ENCODE results near the gene CDHR5. TPM values are rescaled to one million over a fixed set of nuclear protein-coding genes. Genes with fewer than 3 reads are reported as not detected.

CDHR5 gene
- total RNA-seq, 1 experiment from 2014 or later: not detected

DNA sequence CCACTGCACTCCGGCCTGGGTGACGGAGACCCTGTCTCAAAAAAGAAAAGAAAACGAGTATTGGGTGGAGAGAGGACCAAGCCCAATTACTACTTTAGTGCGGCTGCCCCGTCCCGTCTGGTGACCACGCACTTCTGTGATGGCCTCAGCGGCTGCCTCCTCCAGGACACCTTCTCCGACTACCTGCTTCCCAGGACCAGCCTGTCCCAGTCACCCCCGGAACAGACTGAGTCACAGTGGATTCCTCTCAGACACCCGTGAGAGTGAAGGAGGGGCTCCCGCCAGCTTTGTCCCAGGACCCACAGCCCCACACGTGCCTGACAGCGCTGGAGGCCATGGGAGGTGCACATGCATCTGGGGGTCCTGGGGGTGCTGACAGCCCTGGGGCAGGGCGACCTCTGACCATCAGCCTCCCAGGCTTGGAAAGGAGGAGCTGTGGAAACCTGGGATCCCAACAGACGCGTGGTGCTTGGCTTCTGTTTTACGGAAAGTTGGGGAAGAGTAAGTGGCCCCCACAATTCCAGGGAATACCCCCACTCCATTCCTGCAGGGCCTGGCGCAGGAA is 17.1 kb upstream of the CDHR5 start:
- no peak overlapping the region for H3K4me2 ChIP-seq (ENCODE audit: low read depth, low read length, poor library complexity, severe bottlenecking)
- peaks cover 6% of the 10 kb centered on the region; the same call in 1 of the 2 replicates for H3K36me3 ChIP-seq (ENCODE audit: insufficient read depth, low read length)
- no peak overlapping the region for H3K9ac ChIP-seq (ENCODE audit: low read length)
- H4K20me1 ChIP-seq (ENCODE audit: insufficient read depth, low read depth, low read length): no peaks in the 10 kb centered on the region
- H3K4me1 ChIP-seq (ENCODE audit: low read length): peaks cover 13% of the 10 kb centered on the region
- no peak overlapping the region for H3K4me3 ChIP-seq (ENCODE audit: low read length)
- no peaks in the 10 kb centered on the region for H3K9me3 ChIP-seq (ENCODE audit: low read length)
- no peak for DNase-seq
- H3K79me2 ChIP-seq (ENCODE audit: low read length): no peaks in the 10 kb centered on the region
- no peak overlapping the region for H3K27ac ChIP-seq (ENCODE audit: low read length)
- H3K27me3 ChIP-seq (ENCODE audit: low read length): no peaks in the 10 kb centered on the region
- no peak overlapping the region for H2AFZ ChIP-seq (ENCODE audit: low read length)
- no peaks in the 10 kb centered on the region for H3K9me2 ChIP-seq (replicated peaks; ENCODE audit: insufficient read depth, low read length)

- no peaks in the 10 kb centered on the region for H3K79me2 ChIP-seq (ENCODE audit: low read length)
- no peak overlapping the region for H2AFZ ChIP-seq (ENCODE audit: low read length)
- H3K9me3 ChIP-seq (ENCODE audit: low read length): no peaks in the 10 kb centered on the region
- no peak for DNase-seq
- no peaks in the 10 kb centered on the region for H3K4me1 ChIP-seq (ENCODE audit: low read length)
- no peaks in the 10 kb centered on the region for H3K27me3 ChIP-seq (ENCODE audit: low read length)
- H3K4me2 ChIP-seq (ENCODE audit: low read depth, low read length, poor library complexity, severe bottlenecking): no peak overlapping the region
- no peaks in the 10 kb centered on the region; the same call in 1 of the 2 replicates for H4K20me1 ChIP-seq (ENCODE audit: insufficient read depth, low read depth, low read length)
- H3K4me3 ChIP-seq (ENCODE audit: low read length): no peak overlapping the region
- no peak overlapping the region for H3K9ac ChIP-seq (ENCODE audit: low read length)
- H3K9me2 ChIP-seq (replicated peaks; ENCODE audit: insufficient read depth, low read length): no peaks in the 10 kb centered on the region
- H3K27ac ChIP-seq (ENCODE audit: low read length): no peak overlapping the region
- 0 out of 2 replicates have a peak, but pooled peaks cover 2% of the 10 kb centered on the region for H3K36me3 ChIP-seq (ENCODE audit: insufficient read depth, low read length)
These were observed 15.4 kb upstream of the CDHR5 start for GRCh38 chr11:640021-640706.

DNA sequence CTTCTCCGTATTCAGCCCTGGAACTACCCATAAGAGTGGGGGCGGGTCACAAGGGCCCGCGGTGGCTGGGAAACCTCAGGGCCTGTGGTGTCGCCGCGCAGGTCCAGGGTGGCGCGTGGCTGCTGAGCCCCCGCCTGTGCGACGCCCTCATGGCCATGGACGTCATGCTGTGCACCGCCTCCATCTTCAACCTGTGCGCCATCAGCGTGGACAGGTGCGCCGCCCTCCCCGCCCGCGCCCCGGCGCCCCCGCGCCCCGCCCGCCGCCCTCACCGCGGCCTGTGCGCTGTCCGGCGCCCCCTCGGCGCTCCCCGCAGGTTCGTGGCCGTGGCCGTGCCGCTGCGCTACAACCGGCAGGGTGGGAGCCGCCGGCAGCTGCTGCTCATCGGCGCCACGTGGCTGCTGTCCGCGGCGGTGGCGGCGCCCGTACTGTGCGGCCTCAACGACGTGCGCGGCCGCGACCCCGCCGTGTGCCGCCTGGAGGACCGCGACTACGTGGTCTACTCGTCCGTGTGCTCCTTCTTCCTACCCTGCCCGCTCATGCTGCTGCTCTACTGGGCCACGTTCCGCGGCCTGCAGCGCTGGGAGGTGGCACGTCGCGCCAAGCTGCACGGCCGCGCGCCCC is 14.7 kb upstream of the CDHR5 start:
- H3K79me2 ChIP-seq (ENCODE audit: low read length): no peaks in the 10 kb centered on the region
- H3K36me3 ChIP-seq (ENCODE audit: insufficient read depth, low read length): 0 out of 2 replicates have a peak, but pooled peaks cover 2% of the 10 kb centered on the region
- H3K27me3 ChIP-seq (ENCODE audit: low read length): no peaks in the 10 kb centered on the region
- no peak overlapping the region for H3K9ac ChIP-seq (ENCODE audit: low read length)
- DNase-seq: no peak
- H4K20me1 ChIP-seq (ENCODE audit: insufficient read depth, low read depth, low read length): no peaks in the 10 kb centered on the region; the same call in 1 of the 2 replicates
- H3K4me3 ChIP-seq (ENCODE audit: low read length): no peak overlapping the region
- H3K4me2 ChIP-seq (ENCODE audit: low read depth, low read length, poor library complexity, severe bottlenecking): no peak overlapping the region
- H3K9me2 ChIP-seq (replicated peaks; ENCODE audit: insufficient read depth, low read length): no peaks in the 10 kb centered on the region
- H3K4me1 ChIP-seq (ENCODE audit: low read length): no peaks in the 10 kb centered on the region
- no peaks in the 10 kb centered on the region for H3K9me3 ChIP-seq (ENCODE audit: low read length)
- no peak overlapping the region for H2AFZ ChIP-seq (ENCODE audit: low read length)
- no peak overlapping the region for H3K27ac ChIP-seq (ENCODE audit: low read length)

- H3K4me3 ChIP-seq (ENCODE audit: low read length): no peak overlapping the region
- H4K20me1 ChIP-seq (ENCODE audit: insufficient read depth, low read depth, low read length): no peaks in the 10 kb centered on the region; the same call in 1 of the 2 replicates
- H3K9me3 ChIP-seq (ENCODE audit: low read length): no peaks in the 10 kb centered on the region
- no peak overlapping the region for H3K9ac ChIP-seq (ENCODE audit: low read length)
- DNase-seq: no peak
- H2AFZ ChIP-seq (ENCODE audit: low read length): no peak overlapping the region
- H3K27ac ChIP-seq (ENCODE audit: low read length): no peak overlapping the region
- no peak overlapping the region for H3K4me2 ChIP-seq (ENCODE audit: low read depth, low read length, poor library complexity, severe bottlenecking)
- no peaks in the 10 kb centered on the region for H3K27me3 ChIP-seq (ENCODE audit: low read length)
- H3K9me2 ChIP-seq (replicated peaks; ENCODE audit: insufficient read depth, low read length): no peaks in the 10 kb centered on the region
- no peaks in the 10 kb centered on the region for H3K4me1 ChIP-seq (ENCODE audit: low read length)
- no peaks in the 10 kb centered on the region for H3K36me3 ChIP-seq (ENCODE audit: insufficient read depth, low read length)
- H3K79me2 ChIP-seq (ENCODE audit: low read length): no peaks in the 10 kb centered on the region
These were observed 14.0 kb upstream of the CDHR5 start for GRCh38 chr11:638631-639331.

GRCh38 chr11:637593-638521 is 13.1 kb upstream of the CDHR5 start:
- Histone ChIP-seq H4K20me1 (ENCODE audit: insufficient read depth, low read depth, low read length) (no peaks in the 10 kb centered on the region; the same call in 1 of the 2 replicates), H2AFZ (ENCODE audit: low read length) (no peak overlapping the region), H3K9me2 (replicated peaks; ENCODE audit: insufficient read depth, low read length) (no peaks in the 10 kb centered on the region), H3K4me3 (ENCODE audit: low read length) (no peak overlapping the region), H3K27me3 (ENCODE audit: low read length) (no peaks in the 10 kb centered on the region), H3K4me1 (ENCODE audit: low read length) (no peaks in the 10 kb centered on the region), H3K36me3 (ENCODE audit: insufficient read depth, low read length) (no peaks in the 10 kb centered on the region), H3K27ac (ENCODE audit: low read length) (no peak overlapping the region), H3K9me3 (ENCODE audit: low read length) (no peaks in the 10 kb centered on the region), H3K79me2 (ENCODE audit: low read length) (no peaks in the 10 kb centered on the region), H3K9ac (ENCODE audit: low read length) (no peak overlapping the region), H3K4me2 (ENCODE audit: low read depth, low read length, poor library complexity, severe bottlenecking) (no peak overlapping the region)
- no peak for DNase-seq

- Histone ChIP-seq H3K27me3 (ENCODE audit: low read length) (no peaks in the 10 kb centered on the region), H3K27ac (ENCODE audit: low read length) (no peak overlapping the region), H3K9me3 (ENCODE audit: low read length) (no peaks in the 10 kb centered on the region), H3K4me3 (ENCODE audit: low read length) (no peak overlapping the region), H4K20me1 (ENCODE audit: insufficient read depth, low read depth, low read length) (no peaks in the 10 kb centered on the region; the same call in 1 of the 2 replicates), H3K36me3 (ENCODE audit: insufficient read depth, low read length) (no peaks in the 10 kb centered on the region), H3K4me2 (ENCODE audit: low read depth, low read length, poor library complexity, severe bottlenecking) (no peak overlapping the region), H3K4me1 (ENCODE audit: low read length) (no peaks in the 10 kb centered on the region), H3K9ac (ENCODE audit: low read length) (no peak overlapping the region), H3K9me2 (replicated peaks; ENCODE audit: insufficient read depth, low read length) (no peaks in the 10 kb centered on the region), H2AFZ (ENCODE audit: low read length) (no peak overlapping the region), H3K79me2 (ENCODE audit: low read length) (no peaks in the 10 kb centered on the region)
- no peak for DNase-seq
These were observed 12.5 kb upstream of the CDHR5 start for GRCh38 chr11:637333-637592.

DNA sequence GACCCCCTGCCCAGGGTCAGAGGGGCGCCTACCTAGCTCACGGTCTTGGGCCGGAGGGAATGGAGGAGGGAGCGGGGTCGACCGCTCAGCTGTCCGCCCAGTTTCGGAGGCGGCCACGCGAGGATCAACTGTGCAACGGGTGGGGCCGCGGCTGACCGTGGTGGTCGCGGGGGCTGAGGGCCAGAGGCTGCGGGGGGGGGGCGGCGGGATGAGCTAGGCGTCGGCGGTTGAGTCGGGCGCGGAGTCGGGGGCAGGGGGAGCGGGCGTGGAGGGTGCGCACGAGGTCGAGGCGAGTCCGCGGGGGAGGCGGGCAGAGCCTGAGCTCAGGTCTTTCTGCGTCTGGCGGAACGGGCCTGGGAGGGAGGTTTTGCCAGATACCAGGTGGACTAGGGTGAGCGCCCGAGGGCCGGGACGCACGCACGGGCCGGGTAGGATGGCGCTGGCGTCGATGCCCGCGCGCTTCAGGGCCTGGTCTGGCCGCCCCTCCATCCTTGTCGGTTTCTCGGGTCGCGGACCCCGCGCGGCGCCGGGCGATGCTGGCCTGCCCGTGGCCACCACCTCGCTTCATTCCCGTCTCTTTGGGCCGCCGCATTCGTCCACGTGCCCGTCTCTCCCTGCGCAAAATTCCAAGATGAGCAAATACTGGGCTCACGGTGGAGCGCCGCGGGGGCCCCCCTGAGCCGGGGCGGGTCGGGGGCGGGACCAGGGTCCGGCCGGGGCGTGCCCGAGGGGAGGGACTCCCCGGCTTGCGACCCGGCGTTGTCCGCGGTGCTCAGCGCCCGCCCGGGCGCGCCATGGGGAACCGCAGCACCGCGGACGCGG is 12.0 kb upstream of the CDHR5 start, which contains the start of gene DRD4:
DRD4 (plus strand) TSS at position 759 of the 822 bp plus-strand sequence; CDS start at position 795, 36 bp downstream.
- H3K36me3 ChIP-seq (ENCODE audit: insufficient read depth, low read length): no peaks in the 10 kb centered on the region
- no peaks in the 10 kb centered on the region for H3K79me2 ChIP-seq (ENCODE audit: low read length)
- no peak within 1 kb of the TSS for H3K4me3 ChIP-seq (ENCODE audit: low read length)
- no peaks in the 10 kb centered on the region for H3K4me1 ChIP-seq (ENCODE audit: low read length)
- no peaks in the 10 kb centered on the region for H3K9me3 ChIP-seq (ENCODE audit: low read length)
- H3K9me2 ChIP-seq (replicated peaks; ENCODE audit: insufficient read depth, low read length): no peaks in the 10 kb centered on the region
- H4K20me1 ChIP-seq (ENCODE audit: insufficient read depth, low read depth, low read length): no peaks in the 10 kb centered on the region; the same call in 1 of the 2 replicates
- no peak within 1 kb of the TSS for H2AFZ ChIP-seq (ENCODE audit: low read length)
- H3K27me3 ChIP-seq (ENCODE audit: low read length): no peaks in the 10 kb centered on the region
- H3K4me2 ChIP-seq (ENCODE audit: low read depth, low read length, poor library complexity, severe bottlenecking): no peak within 1 kb of the TSS
- H3K9ac ChIP-seq (ENCODE audit: low read length): no peak within 1 kb of the TSS
- no peak for DNase-seq
- no peak within 1 kb of the TSS for H3K27ac ChIP-seq (ENCODE audit: low read length)

Measured in Karpas-422 (cell line).